PFSK-1 (cell line): Measurements from ENCODE around the gene KCNJ6.

Source experiments
- SIN3A ChIP-seq: IDR thresholded peaks from 2 replicates; pipeline ENCODE4 v1.6.1; 2012; ENCODE audit warnings: mild to moderate bottlenecking, low read length, moderate library complexity, borderline replicate concordance; ENCODE audit not compliant: insufficient read depth
- TF ChIP-seq, protein P1 (sequence below), 2 experiments: IDR thresholded peaks; 2 replicates each; pipeline versions ENCODE4 v1.6.1 to v1.8.0; 2011 to 2012; ENCODE audit warnings: low read depth in 2 of 2, low read length in 2 of 2, control low read depth in 1 of 2, inconsistent platforms in 1 of 2, mild to moderate bottlenecking in 1 of 2, moderate library complexity in 1 of 2; ENCODE audit not compliant: insufficient read depth in 1 of 2

DNA sequence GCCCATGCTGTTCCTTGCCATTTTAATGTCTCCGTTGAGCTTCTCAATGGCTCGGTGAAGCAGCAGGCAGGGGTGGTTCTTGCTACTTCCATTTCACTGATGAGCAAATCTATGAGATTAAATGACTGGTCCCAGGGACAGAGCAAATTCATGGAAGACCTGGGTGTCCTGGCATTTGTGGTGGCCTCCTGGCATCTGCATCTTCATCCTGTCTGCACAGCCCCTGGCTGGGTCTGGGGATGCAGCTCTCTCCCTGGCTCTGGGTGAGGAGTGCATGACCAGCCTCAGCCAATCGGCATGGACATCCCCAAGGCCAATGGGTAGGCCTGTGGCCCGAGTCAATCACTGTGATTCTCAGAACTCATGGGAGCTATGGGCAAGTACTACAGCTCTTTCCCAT lies 261.7 kb downstream of the KCNJ6 start:
- TF ChIP-seq SIN3A: no peak
- TF ChIP-seq, protein P1, sequence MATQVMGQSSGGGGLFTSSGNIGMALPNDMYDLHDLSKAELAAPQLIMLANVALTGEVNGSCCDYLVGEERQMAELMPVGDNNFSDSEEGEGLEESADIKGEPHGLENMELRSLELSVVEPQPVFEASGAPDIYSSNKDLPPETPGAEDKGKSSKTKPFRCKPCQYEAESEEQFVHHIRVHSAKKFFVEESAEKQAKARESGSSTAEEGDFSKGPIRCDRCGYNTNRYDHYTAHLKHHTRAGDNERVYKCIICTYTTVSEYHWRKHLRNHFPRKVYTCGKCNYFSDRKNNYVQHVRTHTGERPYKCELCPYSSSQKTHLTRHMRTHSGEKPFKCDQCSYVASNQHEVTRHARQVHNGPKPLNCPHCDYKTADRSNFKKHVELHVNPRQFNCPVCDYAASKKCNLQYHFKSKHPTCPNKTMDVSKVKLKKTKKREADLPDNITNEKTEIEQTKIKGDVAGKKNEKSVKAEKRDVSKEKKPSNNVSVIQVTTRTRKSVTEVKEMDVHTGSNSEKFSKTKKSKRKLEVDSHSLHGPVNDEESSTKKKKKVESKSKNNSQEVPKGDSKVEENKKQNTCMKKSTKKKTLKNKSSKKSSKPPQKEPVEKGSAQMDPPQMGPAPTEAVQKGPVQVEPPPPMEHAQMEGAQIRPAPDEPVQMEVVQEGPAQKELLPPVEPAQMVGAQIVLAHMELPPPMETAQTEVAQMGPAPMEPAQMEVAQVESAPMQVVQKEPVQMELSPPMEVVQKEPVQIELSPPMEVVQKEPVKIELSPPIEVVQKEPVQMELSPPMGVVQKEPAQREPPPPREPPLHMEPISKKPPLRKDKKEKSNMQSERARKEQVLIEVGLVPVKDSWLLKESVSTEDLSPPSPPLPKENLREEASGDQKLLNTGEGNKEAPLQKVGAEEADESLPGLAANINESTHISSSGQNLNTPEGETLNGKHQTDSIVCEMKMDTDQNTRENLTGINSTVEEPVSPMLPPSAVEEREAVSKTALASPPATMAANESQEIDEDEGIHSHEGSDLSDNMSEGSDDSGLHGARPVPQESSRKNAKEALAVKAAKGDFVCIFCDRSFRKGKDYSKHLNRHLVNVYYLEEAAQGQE (IDR thresholded peaks at IDR 0.05; ENCODE audit: insufficient read depth in 1 of 2, low read depth in 2 of 2, low read length in 2 of 2): no peak
